Mucosa of descending colon (tissue), 3 donors: ENCODE data around the gene DTYMK. TPM values are rescaled to one million over a fixed set of nuclear protein-coding genes. Genes with fewer than 3 reads are reported as not detected.

ENCODE experiments used
- ATAC-seq: fragments of 200-7000 bp; cut with Tn5 transposase; one replicate; pipeline ENCODE4 v1.9.1; 2020; ENCODE audit warnings: mild to moderate bottlenecking, moderate library complexity
- DNase-seq, 3 donors: peaks; one replicate each; pipeline ENCODE4 v3.0.0-alpha.2; 2020
- H3K36me3 ChIP-seq: fragments of 200-600 bp; one replicate; pipeline ENCODE4 v1.8.0; 2021; ENCODE audit warnings: low read depth, mild to moderate bottlenecking
- H3K4me1 ChIP-seq: fragments of 200-600 bp; one replicate; pipeline ENCODE4 v1.8.0; 2021; ENCODE audit warnings: low read depth, mild to moderate bottlenecking
- H3K4me3 ChIP-seq: fragments of 200-600 bp; one replicate; pipeline ENCODE4 v1.8.0; 2021; ENCODE audit warnings: mild to moderate bottlenecking
- H3K9me3 ChIP-seq: fragments of 200-600 bp; one replicate; pipeline ENCODE4 v1.8.0; 2021; ENCODE audit warnings: mild to moderate bottlenecking
- CTCF ChIP-seq: fragments of 200-600 bp; IDR thresholded peaks from one replicate; pipeline ENCODE4 v1.8.0; 2022; ENCODE audit warnings: antibody characterized with exemption, mild to moderate bottlenecking
- intact Hi-C, 2 donors: fragments of 100-400 bp; cut with DNase I in 1 of 2; cut with micrococcal nuclease in 1 of 2; formaldehyde crosslinking; loops; one replicate each; pipeline versions ENCODE4 v1.11.0 to v1.11.1; 2022; cut with DNase I, micrococcal nuclease
- total RNA-seq, 3 donors: library from RNA; stranded (reverse); fragmentation: NEBNext Ultra II Directional in 2 of 3; extraction: Animal tissue kit (Norgen Biotek cat#: 25700) in 2 of 3; gene quantifications; one replicate each; pipeline versions ENCODE4 v1.2.1 to v1.2.4, GENCODE V29; 2021 to 2023
- donor health status: DM: no; HTN: no; CAD: no; lungs with moderate emphysema.
- donor health status: DM: no; HTN: no; CAD: no.
- donor health status: DM: no; HTN: yes; CAD: no.

Gene DTYMK
- total RNA-seq, 3 donors from 2014 or later = 17.9 to 31.0 (median 19.7) TPM

- no peak for DNase-seq
- Histone ChIP-seq H3K4me3 (no peak overlapping the region), H3K9me3 (no peaks in the 10 kb centered on the region), H3K36me3 (peaks cover 1% of the 10 kb centered on the region), H3K4me1 (peaks cover 27% of the 10 kb centered on the region)
- no peak for ATAC-seq
- intact Hi-C loops = no loop called here
- TF ChIP-seq CTCF = no peak
These were observed 36.7 kb downstream of the DTYMK start for GRCh38 chr2:241649927-241650326.

GRCh38 chr2:241649404-241649803 lies 37.2 kb downstream of the DTYMK start:
- intact Hi-C loops = no loop called here
- no peaks in the 10 kb centered on the region for H3K36me3 ChIP-seq
- H3K4me3 ChIP-seq = no peak overlapping the region
- peaks cover 27% of the 10 kb centered on the region for H3K4me1 ChIP-seq
- H3K9me3 ChIP-seq = no peaks in the 10 kb centered on the region
- TF ChIP-seq CTCF = no peak
- ATAC-seq = peak; percentile 6
- no peak for DNase-seq

GRCh38 chr2:241648453-241648852 lies 38.2 kb downstream of the DTYMK start:
- no peak for ATAC-seq

GRCh38 chr2:241645915-241646645 lies 40.5 kb downstream of the DTYMK start:
- H3K9me3 ChIP-seq = no peaks in the 10 kb centered on the region
- DNase-seq (no peak), ATAC-seq (peak; percentile 81)
- H3K36me3 ChIP-seq = no peaks in the 10 kb centered on the region
- no peak overlapping the region for H3K4me3 ChIP-seq
- H3K4me1 ChIP-seq = peaks cover 35% of the 10 kb centered on the region
- intact Hi-C loops = no loop called here
- no peak for TF ChIP-seq CTCF

More at GRCh38 chr2:241648453-241648852, 38.2 kb downstream of the DTYMK start:
- intact Hi-C loops = no loop called here
- TF ChIP-seq CTCF = no peak
- Histone ChIP-seq H3K9me3 (no peaks in the 10 kb centered on the region), H3K36me3 (no peaks in the 10 kb centered on the region), H3K4me1 (peaks cover 27% of the 10 kb centered on the region), H3K4me3 (no peak overlapping the region)
- no peak for DNase-seq

DNA sequence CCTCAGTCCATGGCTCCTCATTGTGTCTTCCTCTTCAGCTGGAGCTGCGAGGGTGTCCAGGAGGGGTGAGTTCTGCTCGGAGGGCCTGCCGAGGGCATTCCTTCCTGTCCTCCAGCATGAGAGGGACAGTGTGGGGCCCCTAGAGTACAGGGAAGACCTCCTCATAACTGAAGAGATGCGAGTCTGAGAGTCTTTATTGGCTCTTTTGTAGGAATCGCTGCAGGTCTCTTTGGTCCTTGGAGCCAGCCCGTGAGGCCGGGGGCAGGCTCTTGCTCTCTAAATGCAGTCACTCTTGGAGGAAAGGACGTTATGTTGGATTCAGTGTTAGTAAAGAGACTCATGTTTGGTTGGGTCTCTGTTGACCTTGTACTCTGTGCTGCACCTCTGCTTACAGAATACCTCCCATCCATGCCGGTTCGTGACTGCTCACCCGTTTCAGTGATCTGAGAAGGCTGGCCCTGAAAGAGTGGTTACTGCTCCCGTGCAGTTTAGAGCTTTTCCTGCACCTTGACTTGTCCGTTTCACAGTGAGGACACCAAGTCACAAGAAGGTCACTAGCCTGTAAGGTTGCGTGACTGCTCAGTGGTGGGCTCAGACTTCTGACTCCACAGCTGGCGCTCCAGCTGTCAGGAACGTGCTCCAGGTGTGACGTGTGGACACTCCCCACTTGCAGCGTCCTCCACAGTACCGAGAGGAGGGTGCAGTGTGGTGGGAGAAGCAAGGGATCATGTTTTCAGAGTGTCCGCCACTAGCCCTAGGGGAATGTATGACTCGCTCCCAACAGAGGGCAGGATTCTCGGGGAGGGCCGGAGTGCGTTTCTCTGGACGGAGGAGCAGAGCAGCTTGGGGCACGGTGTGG lies 41.3 kb downstream of the DTYMK start:
- Histone ChIP-seq H3K9me3 (no peaks in the 10 kb centered on the region), H3K4me1 (peaks cover 41% of the 10 kb centered on the region), H3K4me3 (no peak overlapping the region), H3K36me3 (no peaks in the 10 kb centered on the region)
- no peak for TF ChIP-seq CTCF
- intact Hi-C loops = no loop called here
- DNase-seq = no peak
- peak; percentile 17 for ATAC-seq
